Smooth muscle cell (in vitro differentiated cells): ENCODE data around the gene ZNF76. TPM values are rescaled to one million over a fixed set of nuclear protein-coding genes. Genes with fewer than 3 reads are reported as not detected.

Experiments used
- DNase-seq: peaks from one replicate; lab custom pipeline; 2025; ENCODE audit not compliant: unreplicated experiment; lab: John Stamatoyannopoulos, UW
- H2AFZ ChIP-seq: fragments of 200-600 bp; sonication (generic); 2 replicates; pipeline ENCODE4 v1.6.0; 2016; ENCODE audit warnings: antibody characterized with exemption, low read depth, mild to moderate bottlenecking
- H3F3A ChIP-seq: fragments of 200-600 bp; sonication (generic); 2 replicates; pipeline ENCODE4 v1.6.0; 2017; ENCODE audit warnings: antibody characterized with exemption, low read depth
- H3K27ac ChIP-seq: fragments of 200-600 bp; sonication (generic); 2 replicates; pipeline ENCODE4 v1.5.1; 2016; ENCODE audit warnings: low read depth, mild to moderate bottlenecking
- H3K27me3 ChIP-seq: fragments of 200-600 bp; sonication (generic); 2 replicates; pipeline ENCODE4 v1.6.1; 2016; ENCODE audit warnings: low read depth, mild to moderate bottlenecking
- H3K36me3 ChIP-seq: fragments of 200-600 bp; sonication (generic); 2 replicates; pipeline ENCODE4 v1.5.1; 2016; ENCODE audit warnings: low read depth
- H3K4me1 ChIP-seq: fragments of 200-600 bp; sonication (generic); 2 replicates; pipeline ENCODE4 v1.5.1; 2016; ENCODE audit warnings: low read depth
- H3K4me2 ChIP-seq: fragments of 200-600 bp; sonication (generic); 2 replicates; pipeline ENCODE4 v1.6.0; 2016; ENCODE audit warnings: mild to moderate bottlenecking
- H3K4me3 ChIP-seq: fragments of 200-600 bp; sonication (generic); 2 replicates; pipeline ENCODE4 v1.5.1; 2016; ENCODE audit warnings: mild to moderate bottlenecking
- H3K79me2 ChIP-seq: fragments of 200-600 bp; sonication (generic); 2 replicates; pipeline ENCODE4 v1.6.0; 2016; ENCODE audit warnings: low read depth, mild to moderate bottlenecking
- H3K9ac ChIP-seq: fragments of 200-600 bp; sonication (generic); 2 replicates; pipeline ENCODE4 v1.6.0; 2016; ENCODE audit warnings: low read depth
- H3K9me3 ChIP-seq: fragments of 200-600 bp; sonication (generic); replicated peaks from 2 replicates; pipeline ENCODE4 v1.5.1; 2016; ENCODE audit warnings: low read depth
- H4K20me1 ChIP-seq: fragments of 200-600 bp; sonication (generic); 2 replicates; pipeline ENCODE4 v1.6.0; 2016; ENCODE audit warnings: low read depth
- CTCF ChIP-seq: fragments of 200-600 bp; sonication (generic); IDR thresholded peaks from 2 replicates; pipeline ENCODE4 v1.5.1; 2017; ENCODE audit warnings: borderline replicate concordance, mild to moderate bottlenecking, antibody characterized with exemption; ENCODE audit not compliant: insufficient read depth, poor library complexity, severe bottlenecking
- WGBS: methylation state at CpG from one replicate; pipeline ENCODE4 v1.1.7; 2016; ENCODE audit warnings: low lambda C conversion rate; 5-methylcytosine and 5-hydroxymethylcytosine counted together
- polyA plus RNA-seq: library from polyadenylated mRNA; unstranded; fragments of >200 nt; fragmentation: Nextera tagmentation; extraction: Ambion mirVana; gene quantifications from 2 replicates; pipeline ENCODE4 v1.2.1, GENCODE V29; 2016
- total RNA-seq: library from RNA; depleted of rRNA; stranded (reverse); fragments of >200 nt; gene quantifications from 2 replicates; pipeline ENCODE4 v1.2.3, GENCODE V29; 2014

Gene ZNF76
- total and polyA plus RNA-seq, 2 experiments from 2014 or later, result 7.7 to 14.2 TPM

GRCh38 chr6:35273822-35274559 is 14.5 kb downstream of the ZNF76 start:
- H3K9ac ChIP-seq, result no peak overlapping the region
- H3K4me2 ChIP-seq, result no peak overlapping the region
- peaks cover 32% of the 10 kb centered on the region for H4K20me1 ChIP-seq
- H3K27me3 ChIP-seq, result no peaks in the 10 kb centered on the region
- H3K4me3 ChIP-seq, result no peak overlapping the region
- no peaks in the 10 kb centered on the region for H3K9me3 ChIP-seq
- no peak for TF ChIP-seq CTCF
- H3K27ac ChIP-seq, result no peak overlapping the region
- H3K4me1 ChIP-seq, result no peaks in the 10 kb centered on the region
- no peaks in the 10 kb centered on the region for H3K79me2 ChIP-seq
- DNase-seq, result no peak
- no peaks in the 10 kb centered on the region for H3K36me3 ChIP-seq
- WGBS, result 91% methylated on average over 4 of the region's 4 CpGs
- no peaks in the 10 kb centered on the region for H3F3A ChIP-seq
- no peak overlapping the region for H2AFZ ChIP-seq

GRCh38 chr6:35275744-35276260 is 16.3 kb downstream of the ZNF76 start:
- WGBS, result 99% methylated on average over 4 of the region's 4 CpGs
- DNase-seq, result no peak
- Histone ChIP-seq H3K79me2 (no peaks in the 10 kb centered on the region), H3F3A (no peaks in the 10 kb centered on the region), H3K9ac (no peak overlapping the region), H3K9me3 (no peaks in the 10 kb centered on the region), H2AFZ (no peak overlapping the region), H3K27ac (no peak overlapping the region), H3K4me3 (no peak overlapping the region), H3K27me3 (no peaks in the 10 kb centered on the region), H3K4me1 (no peaks in the 10 kb centered on the region), H4K20me1 (peaks cover 35% of the 10 kb centered on the region), H3K36me3 (no peaks in the 10 kb centered on the region), H3K4me2 (no peak overlapping the region)
- no peak for TF ChIP-seq CTCF

GRCh38 chr6:35278708-35279107 is 19.2 kb downstream of the ZNF76 start:
- Histone ChIP-seq H3F3A (no peaks in the 10 kb centered on the region), H3K4me1 (no peaks in the 10 kb centered on the region), H3K9ac (no peak overlapping the region), H3K27ac (no peak overlapping the region), H3K9me3 (no peaks in the 10 kb centered on the region), H4K20me1 (peaks cover 29% of the 10 kb centered on the region), H3K79me2 (no peaks in the 10 kb centered on the region), H3K4me2 (no peak overlapping the region), H3K36me3 (peaks cover 6% of the 10 kb centered on the region), H3K27me3 (no peaks in the 10 kb centered on the region), H3K4me3 (no peak overlapping the region), H2AFZ (no peak overlapping the region)
- no peak for TF ChIP-seq CTCF
- DNase-seq, result no peak
- WGBS, result 97% methylated on average over 3 of the region's 3 CpGs

- WGBS, result 65% methylated on average over 4 of the region's 4 CpGs
- Histone ChIP-seq H3K36me3 (peaks cover 6% of the 10 kb centered on the region), H3K9ac (no peak overlapping the region), H3K4me3 (no peak overlapping the region), H3F3A (no peaks in the 10 kb centered on the region), H3K79me2 (no peaks in the 10 kb centered on the region), H3K4me1 (no peaks in the 10 kb centered on the region), H3K27me3 (no peaks in the 10 kb centered on the region), H3K4me2 (no peak overlapping the region), H4K20me1 (peaks cover 11% of the 10 kb centered on the region), H3K27ac (no peak overlapping the region), H3K9me3 (no peaks in the 10 kb centered on the region), H2AFZ (no peak overlapping the region)
- no peak for TF ChIP-seq CTCF
- no peak for DNase-seq
Observed at GRCh38 chr6:35280903-35281302, 21.4 kb downstream of the ZNF76 start.
